ENCODE measurements around the gene HPCAL1.

DNA sequence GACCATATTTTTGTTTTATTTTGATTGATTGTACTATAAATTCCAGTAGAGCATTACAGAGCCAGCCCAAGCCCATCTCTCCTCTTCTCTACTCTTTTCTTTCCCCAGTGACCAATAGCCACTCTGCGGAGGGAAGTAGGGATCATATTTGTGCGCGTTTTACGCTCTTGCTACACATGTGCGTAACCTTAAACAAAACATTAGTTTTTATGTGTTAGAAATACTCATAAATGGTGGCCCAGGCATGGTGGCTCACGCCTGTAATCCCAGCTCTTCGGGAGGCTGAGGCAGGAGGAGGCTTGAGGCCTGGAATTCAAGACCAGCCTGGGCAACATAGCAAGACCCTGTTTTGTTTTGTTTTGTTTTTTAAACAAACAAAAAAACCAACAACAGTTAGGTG is 31.3 kb downstream of the HPCAL1 start:
- no peak for TF ChIP-seq POLR2A (IDR thresholded peaks at IDR 0.05)
- TF ChIP-seq, protein P1, sequence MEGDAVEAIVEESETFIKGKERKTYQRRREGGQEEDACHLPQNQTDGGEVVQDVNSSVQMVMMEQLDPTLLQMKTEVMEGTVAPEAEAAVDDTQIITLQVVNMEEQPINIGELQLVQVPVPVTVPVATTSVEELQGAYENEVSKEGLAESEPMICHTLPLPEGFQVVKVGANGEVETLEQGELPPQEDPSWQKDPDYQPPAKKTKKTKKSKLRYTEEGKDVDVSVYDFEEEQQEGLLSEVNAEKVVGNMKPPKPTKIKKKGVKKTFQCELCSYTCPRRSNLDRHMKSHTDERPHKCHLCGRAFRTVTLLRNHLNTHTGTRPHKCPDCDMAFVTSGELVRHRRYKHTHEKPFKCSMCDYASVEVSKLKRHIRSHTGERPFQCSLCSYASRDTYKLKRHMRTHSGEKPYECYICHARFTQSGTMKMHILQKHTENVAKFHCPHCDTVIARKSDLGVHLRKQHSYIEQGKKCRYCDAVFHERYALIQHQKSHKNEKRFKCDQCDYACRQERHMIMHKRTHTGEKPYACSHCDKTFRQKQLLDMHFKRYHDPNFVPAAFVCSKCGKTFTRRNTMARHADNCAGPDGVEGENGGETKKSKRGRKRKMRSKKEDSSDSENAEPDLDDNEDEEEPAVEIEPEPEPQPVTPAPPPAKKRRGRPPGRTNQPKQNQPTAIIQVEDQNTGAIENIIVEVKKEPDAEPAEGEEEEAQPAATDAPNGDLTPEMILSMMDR (IDR thresholded peaks at IDR 0.05) = no peak

All from body of pancreas (tissue), 4 donors.